Measurements from ENCODE around the gene PDE6D. TPM values are rescaled to one million over a fixed set of nuclear protein-coding genes. Genes with fewer than 3 reads are reported as not detected.
A peak's percentile ranks its signal among the peaks of the same experiment; 100 is the strongest.

PDE6D gene
- total RNA-seq, 4 donors from 2014 or later, result 13.5 to 24.0 (median 16.1) TPM

GRCh38 chr2:231717281-231718171 is 63.6 kb downstream of the PDE6D start:
- H3K27ac ChIP-seq, result no peak overlapping the region
- H3K27me3 ChIP-seq, result no peaks in the 10 kb centered on the region
- no peak for TF ChIP-seq POLR2A (IDR thresholded peaks at IDR 0.05)
- no peak for TF ChIP-seq CTCF (IDR thresholded peaks at IDR 0.05)
- H3K9me3 ChIP-seq, result no peaks in the 10 kb centered on the region
- intact Hi-C loops (cut with DNase I), result no loop called here
- peaks cover 16 to 30% (median 17%) of the 10 kb centered on the region in 3 donors for H3K4me1 ChIP-seq
- 80 to 87% methylated on average over 5 to 8 of the region's 13 CpGs for WGBS, 2 donors
- no peak for DNase-seq
- peaks cover under 1 to 19% (median 1%) of the 10 kb centered on the region in 3 donors for H3K36me3 ChIP-seq
- H3K4me3 ChIP-seq, result no peak overlapping the region

GRCh38 chr2:231716666-231717280 is 64.3 kb downstream of the PDE6D start:
- intact Hi-C loops (cut with DNase I), result no loop called here
- no peak for DNase-seq
- peaks cover 6 to 27% (median 7%) of the 10 kb centered on the region in 3 donors for H3K36me3 ChIP-seq
- H3K4me3 ChIP-seq, result no peak overlapping the region
- no peaks in the 10 kb centered on the region for H3K27me3 ChIP-seq
- WGBS, 2 donors, result 87% methylated on average over 9 of the region's 11 CpGs; no CpG with 5 or more reads in 1 of the 2 donors
- H3K27ac ChIP-seq, result peak overlapping the region in 1 of 4 donors; percentile 9
- H3K9me3 ChIP-seq, result no peaks in the 10 kb centered on the region
- H3K4me1 ChIP-seq, result peaks cover 24 to 38% (median 25%) of the 10 kb centered on the region in 3 donors
- TF ChIP-seq CTCF (IDR thresholded peaks at IDR 0.05), result no peak
- no peak for TF ChIP-seq POLR2A (IDR thresholded peaks at IDR 0.05)

- peak overlapping the region in 1 of 4 donors; percentile 9 for H3K27ac ChIP-seq
- 88% methylated on average over 5 of the region's 8 CpGs; no CpG with 5 or more reads in 1 of the 2 donors for WGBS, 2 donors
- H3K36me3 ChIP-seq, result peaks cover 6 to 33% (median 7%) of the 10 kb centered on the region in 3 donors
- intact Hi-C loops (cut with DNase I), result loop anchor here (2.0 kb wide), 1 partner anchor 37 kb away; no protein-coding TSS in a partner anchor
- TF ChIP-seq POLR2A (IDR thresholded peaks at IDR 0.05) (no peak), CTCF (IDR thresholded peaks at IDR 0.05) (no peak)
- H3K9me3 ChIP-seq, result no peaks in the 10 kb centered on the region
- H3K4me3 ChIP-seq, result no peak overlapping the region
- no peak for DNase-seq
- no peaks in the 10 kb centered on the region for H3K27me3 ChIP-seq
- H3K4me1 ChIP-seq, result peaks cover 30 to 45% (median 31%) of the 10 kb centered on the region in 3 donors
These were observed 65.0 kb downstream of the PDE6D start for GRCh38 chr2:231715988-231716616.

GRCh38 chr2:231715499-231715837 is 65.6 kb downstream of the PDE6D start:
- no peak for TF ChIP-seq CTCF (IDR thresholded peaks at IDR 0.05)
- TF ChIP-seq POLR2A (IDR thresholded peaks at IDR 0.05), result no peak
- peaks cover 6 to 33% (median 7%) of the 10 kb centered on the region in 3 donors for H3K36me3 ChIP-seq
- peaks cover 30 to 51% (median 33%) of the 10 kb centered on the region in 3 donors for H3K4me1 ChIP-seq
- no peaks in the 10 kb centered on the region for H3K27me3 ChIP-seq
- WGBS, 2 donors, result 37 to 57% methylated on average over 3 to 5 of the region's 5 CpGs
- intact Hi-C loops (cut with DNase I), result loop anchor here (2.0 kb wide), 1 partner anchor 37 kb away; no protein-coding TSS in a partner anchor
- no peak for DNase-seq
- no peaks in the 10 kb centered on the region for H3K9me3 ChIP-seq
- no peak overlapping the region for H3K4me3 ChIP-seq
- no peak overlapping the region for H3K27ac ChIP-seq
